WTC11 (cell line): Measurements from ENCODE around the gene TEX28.

Experiments used
- ATF2 ChIP-seq: sonication (generic); formaldehyde crosslinking; IDR thresholded peaks from 2 replicates; pipeline ENCODE4 v1.8.1; 2022; ENCODE audit warnings: low read depth, missing genetic modification reagents, borderline replicate concordance
- ELF4 ChIP-seq: sonication (generic); formaldehyde crosslinking; IDR thresholded peaks from 2 replicates; pipeline ENCODE4 v1.8.1; 2022; ENCODE audit warnings: low read depth, mild to moderate bottlenecking, moderate library complexity, missing genetic modification reagents
- ESRRA ChIP-seq: sonication (generic); formaldehyde crosslinking; IDR thresholded peaks from 2 replicates; pipeline ENCODE4 v1.8.1; 2022; ENCODE audit warnings: mild to moderate bottlenecking, missing genetic modification reagents, borderline replicate concordance
- NFYB ChIP-seq: sonication (generic); formaldehyde crosslinking; conservative IDR thresholded peaks from 2 replicates; pipeline ENCODE4 v1.8.0; 2022; ENCODE audit warnings: low read depth, missing genetic modification reagents
- NR3C1 ChIP-seq: sonication (generic); formaldehyde crosslinking; conservative IDR thresholded peaks from 2 replicates; pipeline ENCODE4 v1.8.1; 2023; ENCODE audit warnings: low read depth, mild to moderate bottlenecking, missing genetic modification reagents
- PREB ChIP-seq: sonication (generic); formaldehyde crosslinking; IDR thresholded peaks from 2 replicates; pipeline ENCODE4 v1.8.1; 2022; ENCODE audit warnings: mild to moderate bottlenecking, missing genetic modification reagents, moderate library complexity, borderline replicate concordance
- RORB ChIP-seq: fragments of 250-450 bp; sonication (Bioruptor Pico); IDR thresholded peaks from 2 replicates; pipeline ENCODE4 v1.9.0; 2021; ENCODE audit warnings: mild to moderate bottlenecking
- ZBTB21 ChIP-seq: sonication (generic); formaldehyde crosslinking; IDR thresholded peaks from 2 replicates; pipeline ENCODE4 v1.8.1; 2023; ENCODE audit warnings: mild to moderate bottlenecking, missing genetic modification reagents, borderline replicate concordance
- ZNF232 ChIP-seq: sonication (generic); formaldehyde crosslinking; IDR thresholded peaks from 2 replicates; pipeline ENCODE4 v1.8.0; 2022; ENCODE audit warnings: mild to moderate bottlenecking, missing genetic modification reagents
- ZNF317 ChIP-seq: sonication (generic); formaldehyde crosslinking; IDR thresholded peaks from 2 replicates; pipeline ENCODE4 v1.8.1; 2023; ENCODE audit warnings: low read depth, mild to moderate bottlenecking, moderate library complexity, missing genetic modification reagents, borderline replicate concordance
- TF ChIP-seq, protein P1 (sequence below): fragments of 200-600 bp; IDR thresholded peaks from 2 replicates; pipeline ENCODE4 v1.8.0; 2022; ENCODE audit warnings: antibody characterized with exemption

- TF ChIP-seq, protein P1, sequence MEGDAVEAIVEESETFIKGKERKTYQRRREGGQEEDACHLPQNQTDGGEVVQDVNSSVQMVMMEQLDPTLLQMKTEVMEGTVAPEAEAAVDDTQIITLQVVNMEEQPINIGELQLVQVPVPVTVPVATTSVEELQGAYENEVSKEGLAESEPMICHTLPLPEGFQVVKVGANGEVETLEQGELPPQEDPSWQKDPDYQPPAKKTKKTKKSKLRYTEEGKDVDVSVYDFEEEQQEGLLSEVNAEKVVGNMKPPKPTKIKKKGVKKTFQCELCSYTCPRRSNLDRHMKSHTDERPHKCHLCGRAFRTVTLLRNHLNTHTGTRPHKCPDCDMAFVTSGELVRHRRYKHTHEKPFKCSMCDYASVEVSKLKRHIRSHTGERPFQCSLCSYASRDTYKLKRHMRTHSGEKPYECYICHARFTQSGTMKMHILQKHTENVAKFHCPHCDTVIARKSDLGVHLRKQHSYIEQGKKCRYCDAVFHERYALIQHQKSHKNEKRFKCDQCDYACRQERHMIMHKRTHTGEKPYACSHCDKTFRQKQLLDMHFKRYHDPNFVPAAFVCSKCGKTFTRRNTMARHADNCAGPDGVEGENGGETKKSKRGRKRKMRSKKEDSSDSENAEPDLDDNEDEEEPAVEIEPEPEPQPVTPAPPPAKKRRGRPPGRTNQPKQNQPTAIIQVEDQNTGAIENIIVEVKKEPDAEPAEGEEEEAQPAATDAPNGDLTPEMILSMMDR = no peak
- TF ChIP-seq ELF4 (CRISPR knock-in tag) (no peak), NFYB (CRISPR knock-in tag) (no peak), ESRRA (CRISPR knock-in tag) (no peak), ZNF317 (CRISPR knock-in tag) (no peak), PREB (no peak), NR3C1 (CRISPR knock-in tag) (no peak), ATF2 (no peak), ZBTB21 (no peak), ZNF232 (CRISPR knock-in tag) (no peak), RORB (CRISPR knock-in tag) (no peak)
Measured at GRCh38 chrX:154333837-154334271, 38.9 kb upstream of the TEX28 start.
